H1 (cell line): ENCODE data around the gene SHC3. TPM values are rescaled to one million over a fixed set of nuclear protein-coding genes. Genes with fewer than 3 reads are reported as not detected.

Experiments
- CTCF ChIA-PET: fragments of 300-600 bp; sonication (Branson Sonifier 250); formaldehyde crosslinking; loops from one replicate; lab custom pipeline; 2021; ENCODE audit not compliant: partially characterized antibody; lab: Charles Lee
- POLR2A ChIA-PET: fragments of 300-600 bp; sonication (Branson Sonifier 250); formaldehyde crosslinking; loops from one replicate; lab custom pipeline; 2021; ENCODE audit warnings: inconsistent platforms; ENCODE audit not compliant: partially characterized antibody; lab: Charles Lee
- DNase-seq, 2 experiments: peaks; one replicate each; pipeline versions ENCODE4 v3.0.0 to v3.0.0-alpha.2; 2010 to 2022; ENCODE audit warnings: low spot score in 2 of 2, low read depth in 1 of 2, mixed read lengths in 1 of 2
- FAIRE-seq: peaks from 2 replicates; lab custom pipeline; 2011; peaks lifted over from hg19 to GRCh38; lab: Jason Lieb, UNC
- H2AFZ ChIP-seq: 2 replicates; pipeline ENCODE4 v1.8.1; 2012; ENCODE audit warnings: low read length, inconsistent platforms
- H2AK5ac ChIP-seq: 2 replicates; pipeline ENCODE4 v1.6.1; 2013; ENCODE audit warnings: low read depth, low read length
- H2BK120ac ChIP-seq: replicated peaks from 2 replicates; pipeline ENCODE3; 2013; ENCODE audit warnings: low read depth, low read length, inconsistent platforms
- H2BK12ac ChIP-seq: 2 replicates; pipeline ENCODE4 v1.6.1; 2013; ENCODE audit warnings: low read depth, low read length
- H2BK15ac ChIP-seq: 2 replicates; pipeline ENCODE4 v1.6.1; 2013; ENCODE audit warnings: low read length
- H2BK20ac ChIP-seq: 2 replicates; pipeline ENCODE4 v1.6.1; 2013; ENCODE audit warnings: low read length
- H2BK5ac ChIP-seq: 2 replicates; pipeline ENCODE4 v1.6.1; 2013; ENCODE audit warnings: low read depth, low read length
- H3K14ac ChIP-seq: 2 replicates; pipeline ENCODE4 v1.6.1; 2013; ENCODE audit warnings: inconsistent platforms; ENCODE audit not compliant: insufficient read length
- H3K18ac ChIP-seq: 2 replicates; pipeline ENCODE4 v1.6.1; 2013; ENCODE audit warnings: low read length; ENCODE audit errors: extremely low read depth
- H3K23ac ChIP-seq: 2 replicates; pipeline ENCODE4 v1.6.1; 2013; ENCODE audit warnings: inconsistent platforms; ENCODE audit not compliant: insufficient read length
- H3K23me2 ChIP-seq: 2 replicates; pipeline ENCODE4 v1.6.1; 2013; ENCODE audit warnings: low read depth, low read length
- H3K27ac ChIP-seq: 2 replicates; pipeline ENCODE4 v1.6.1; 2011; ENCODE audit warnings: low read depth, low read length, inconsistent platforms
- H3K27me3 ChIP-seq, 4 experiments: replicated peaks in 1 of 4; 1 replicate in 1 of 4; 2 replicates in 3 of 4; pipeline versions ENCODE4 v1.6.1 to v1.8.1; 2011 to 2013; ENCODE audit warnings: low read length in 3 of 4, mild to moderate bottlenecking in 3 of 4, inconsistent platforms in 2 of 4, mixed read lengths in 2 of 4, moderate library complexity in 1 of 4; ENCODE audit not compliant: control insufficient read depth in 3 of 4, insufficient read depth in 3 of 4; ENCODE audit errors: extremely low read depth in 1 of 4
- H3K36me3 ChIP-seq, 4 experiments: 2 replicates each; pipeline versions ENCODE4 v1.6.1 to v1.8.1; 2011 to 2013; ENCODE audit warnings: mild to moderate bottlenecking in 4 of 4, low read length in 3 of 4, moderate library complexity in 2 of 4, control low read depth in 1 of 4, inconsistent platforms in 1 of 4; ENCODE audit not compliant: insufficient read depth in 4 of 4, control insufficient read depth in 2 of 4
- H3K4ac ChIP-seq: replicated peaks from 2 replicates; pipeline ENCODE3; 2013; ENCODE audit warnings: low read length, low read depth, mixed read lengths, inconsistent platforms; ENCODE audit not compliant: insufficient read length
- H3K4me1 ChIP-seq, 4 experiments: replicated peaks in 1 of 4; 1 replicate in 1 of 4; 2 replicates in 3 of 4; pipeline versions ENCODE4 v1.6.1 to v1.8.1; 2011 to 2013; ENCODE audit warnings: low read length in 3 of 4, inconsistent platforms in 2 of 4, mixed read lengths in 1 of 4; ENCODE audit not compliant: insufficient read depth in 4 of 4, control insufficient read depth in 3 of 4
- H3K4me2 ChIP-seq, 2 experiments: 2 replicates each; pipeline versions ENCODE4 v1.6.1 to v1.8.1; 2011 to 2013; ENCODE audit warnings: low read depth in 2 of 2, low read length in 2 of 2, control low read depth in 1 of 2, inconsistent platforms in 1 of 2, mild to moderate bottlenecking in 1 of 2; ENCODE audit not compliant: insufficient read depth in 1 of 2
- H3K4me3 ChIP-seq, 4 experiments: fragments of 200-600, 300-600 bp in 1 of 4; sonication (generic), shearing (Covaris generic), sonication (Bioruptor Twin) in 1 of 4; 2 replicates each; pipeline versions ENCODE4 v1.5.1 to v1.8.1; 2011 to 2016; ENCODE audit warnings: low read length in 4 of 4, low read depth in 3 of 4, control low read depth in 2 of 4, inconsistent platforms in 2 of 4, mild to moderate bottlenecking in 2 of 4, mixed read lengths in 1 of 4, moderate library complexity in 1 of 4; ENCODE audit not compliant: insufficient read depth in 2 of 4; ENCODE audit errors: extremely low read depth in 1 of 4
- H3K56ac ChIP-seq: replicated peaks from 2 replicates; pipeline ENCODE3; 2013; ENCODE audit warnings: low read depth, mild to moderate bottlenecking, mixed read lengths, low read length, inconsistent platforms; ENCODE audit not compliant: insufficient read length
- H3K79me1 ChIP-seq: 2 replicates; pipeline ENCODE4 v1.6.1; 2013; ENCODE audit warnings: low read depth, low read length, control low read depth
- H3K79me2 ChIP-seq, 2 experiments: 2 replicates each; pipeline versions ENCODE4 v1.6.1 to v1.8.1; 2012 to 2013; ENCODE audit warnings: low read length in 2 of 2, mild to moderate bottlenecking in 2 of 2, inconsistent platforms in 1 of 2; ENCODE audit not compliant: insufficient read depth in 2 of 2, control insufficient read depth in 1 of 2
- H3K9ac ChIP-seq, 4 experiments: replicated peaks in 1 of 4; 1 replicate in 1 of 4; 2 replicates in 3 of 4; pipeline versions ENCODE4 v1.6.1 to v1.8.1; 2011 to 2013; ENCODE audit warnings: low read depth in 3 of 4, low read length in 3 of 4, control low read depth in 2 of 4, mild to moderate bottlenecking in 2 of 4, moderate library complexity in 2 of 4, inconsistent platforms in 1 of 4; ENCODE audit errors: extremely low read depth in 1 of 4
- H3K9me3 ChIP-seq, 2 experiments: 2 replicates each; pipeline versions ENCODE4 v1.6.1 to v1.8.1; 2012 to 2013; ENCODE audit warnings: mild to moderate bottlenecking in 2 of 2, moderate library complexity in 2 of 2, control low read depth in 1 of 2, inconsistent platforms in 1 of 2, low read depth in 1 of 2, low read length in 1 of 2, mixed read lengths in 1 of 2; ENCODE audit not compliant: insufficient read depth in 2 of 2
- H4K20me1 ChIP-seq, 2 experiments: replicated peaks in 1 of 2; 2 replicates each; pipeline versions ENCODE3 to v1.8.1; 2011 to 2013; ENCODE audit warnings: inconsistent platforms in 2 of 2, low read length in 2 of 2, mild to moderate bottlenecking in 1 of 2; ENCODE audit not compliant: insufficient read depth in 2 of 2, control insufficient read depth in 1 of 2
- H4K5ac ChIP-seq: 2 replicates; pipeline ENCODE4 v1.6.1; 2013; ENCODE audit warnings: low read length, low read depth, mixed read lengths, inconsistent platforms; ENCODE audit not compliant: insufficient read length
- H4K8ac ChIP-seq: 2 replicates; pipeline ENCODE4 v1.8.0; 2013; ENCODE audit warnings: mild to moderate bottlenecking, moderate library complexity, low read length, inconsistent platforms; ENCODE audit not compliant: insufficient read depth; ENCODE audit errors: extremely low read depth
- H4K91ac ChIP-seq: replicated peaks from 2 replicates; pipeline ENCODE3; 2013; ENCODE audit warnings: low read length, mixed read lengths, inconsistent platforms; ENCODE audit not compliant: insufficient read length
- CHD2 ChIP-seq: IDR thresholded peaks from 2 replicates; pipeline ENCODE4 v1.6.1; 2012; ENCODE audit warnings: low read length, improper control_type of control experiment
- RAD21 ChIP-seq, 2 experiments: IDR thresholded peaks in 1 of 2; conservative IDR thresholded peaks in 1 of 2; 2 replicates each; pipeline ENCODE4 v1.6.1; 2011; ENCODE audit warnings: low read depth in 2 of 2, low read length in 2 of 2, improper control_type of control experiment in 1 of 2, inconsistent platforms in 1 of 2, mild to moderate bottlenecking in 1 of 2, moderate library complexity in 1 of 2
- RNF2 ChIP-seq: fragments of 200-900, 300-1000 bp; sonication (generic); IDR thresholded peaks from 2 replicates; pipeline ENCODE4 v1.7.1; 2016; ENCODE audit warnings: borderline replicate concordance, low read depth, mild to moderate bottlenecking, antibody characterized with exemption, low read length; ENCODE audit not compliant: poor library complexity, severe bottlenecking; ENCODE audit errors: missing control alignments
- WGBS, 2 experiments: shearing (Covaris generic) in 1 of 2; methylation state at CpG; one replicate each; pipeline versions ENCODE4 v1.1.6 to v1.1.7; 2013 to 2015; ENCODE audit warnings: low lambda C conversion rate in 2 of 2, mixed read lengths in 2 of 2, inconsistent platforms in 1 of 2, low coverage in 1 of 2, missing lambda C conversion rate in 1 of 2; ENCODE audit not compliant: insufficient replicate concordance in 2 of 2, insufficient coverage in 1 of 2, insufficient read length in 1 of 2; ENCODE audit errors: extremely low coverage in 1 of 2, missing lambda C conversion rate in 1 of 2; 5-methylcytosine and 5-hydroxymethylcytosine counted together
- polyA plus RNA-seq, 7 experiments: library from polyadenylated mRNA; depleted of rRNA in 3 of 7; stranded (reverse) in 5 of 7; unstranded in 2 of 7; fragments of >200 nt in 5 of 7; fragments of 200-250 nt in 2 of 7; gene quantifications; 1 replicate in 5 of 7; 2 replicates in 1 of 7; 4 replicates in 1 of 7; pipeline versions ENCODE4 v1.2.1 to v1.2.3, GENCODE V29; 2011 to 2013; ENCODE audit warnings: missing spikeins in 2 of 7, mixed read lengths in 2 of 7
- total RNA-seq: library from RNA; stranded (reverse); fragmentation: NEBNext Ultra II Directional; extraction: Animal tissue kit (Norgen Biotek cat#: 25700); gene quantifications from 2 replicates; pipeline ENCODE4 v1.2.1, GENCODE V29; 2021
- TF ChIP-seq, protein P1 (sequence below), 3 experiments: IDR thresholded peaks; 1 replicate in 2 of 3; 2 replicates in 1 of 3; pipeline versions ENCODE4 v1.5.1 to v1.6.1; 2011; ENCODE audit warnings: low read length in 3 of 3, mild to moderate bottlenecking in 3 of 3, inconsistent platforms in 2 of 3, low read depth in 1 of 3, moderate library complexity in 1 of 3; ENCODE audit not compliant: insufficient read depth in 1 of 3; ENCODE audit errors: control extremely low read depth in 1 of 3

The SHC3 gene
- total and polyA plus RNA-seq, 2 of the 8 experiments (the other 6 are each of a cell fraction or from before 2014, with no cell fraction given), result 1.4 to 7.1 TPM

- H3K79me1 ChIP-seq, result no peaks in the 10 kb centered on the region
- no peaks in the 10 kb centered on the region for H3K23me2 ChIP-seq
- no peak overlapping the region for H3K14ac ChIP-seq
- no peak overlapping the region for H2BK20ac ChIP-seq
- H4K5ac ChIP-seq, result no peak overlapping the region
- no peak overlapping the region for H2AK5ac ChIP-seq
- no peaks in the 10 kb centered on the region for H3K27me3 ChIP-seq
- H2BK5ac ChIP-seq, result no peak overlapping the region
- H4K20me1 ChIP-seq, result no peaks in the 10 kb centered on the region
- no peak overlapping the region for H2BK15ac ChIP-seq
- H3K18ac ChIP-seq, result no peak overlapping the region
- H3K56ac ChIP-seq, result no peak overlapping the region
- no peak for FAIRE-seq
- H3K9ac ChIP-seq, result no peak overlapping the region
- H3K23ac ChIP-seq, result no peak overlapping the region
- no peak overlapping the region for H2BK120ac ChIP-seq
- H3K9me3 ChIP-seq, result no peaks in the 10 kb centered on the region
- no peak overlapping the region for H3K4me3 ChIP-seq
- DNase-seq, result no peak
- no peak overlapping the region for H2BK12ac ChIP-seq
- H4K8ac ChIP-seq, result no peak overlapping the region
- no peak overlapping the region for H3K4ac ChIP-seq
- no peak overlapping the region for H2AFZ ChIP-seq
- H4K91ac ChIP-seq, result no peak overlapping the region
- POLR2A ChIA-PET, result no interaction called here
- WGBS, 2 experiments, result 67% methylated on average over 2 of the region's 2 CpGs; no CpG with 5 or more reads in 1 of the 2 experiments
- no peaks in the 10 kb centered on the region for H3K4me1 ChIP-seq
- H3K27ac ChIP-seq, result no peak overlapping the region
- no peak overlapping the region for H3K4me2 ChIP-seq
- TF ChIP-seq RNF2, result no peak
- peak; percentile 43 to 54; a peak in 3 of 4 replicates for TF ChIP-seq RAD21 (IDR thresholded peaks at IDR 0.05 in 1 of 2, conservative IDR thresholded peaks at IDR 0.05 in 1 of 2; ENCODE audit: low read depth in 2 of 2, low read length in 2 of 2)
- TF ChIP-seq, protein P1, sequence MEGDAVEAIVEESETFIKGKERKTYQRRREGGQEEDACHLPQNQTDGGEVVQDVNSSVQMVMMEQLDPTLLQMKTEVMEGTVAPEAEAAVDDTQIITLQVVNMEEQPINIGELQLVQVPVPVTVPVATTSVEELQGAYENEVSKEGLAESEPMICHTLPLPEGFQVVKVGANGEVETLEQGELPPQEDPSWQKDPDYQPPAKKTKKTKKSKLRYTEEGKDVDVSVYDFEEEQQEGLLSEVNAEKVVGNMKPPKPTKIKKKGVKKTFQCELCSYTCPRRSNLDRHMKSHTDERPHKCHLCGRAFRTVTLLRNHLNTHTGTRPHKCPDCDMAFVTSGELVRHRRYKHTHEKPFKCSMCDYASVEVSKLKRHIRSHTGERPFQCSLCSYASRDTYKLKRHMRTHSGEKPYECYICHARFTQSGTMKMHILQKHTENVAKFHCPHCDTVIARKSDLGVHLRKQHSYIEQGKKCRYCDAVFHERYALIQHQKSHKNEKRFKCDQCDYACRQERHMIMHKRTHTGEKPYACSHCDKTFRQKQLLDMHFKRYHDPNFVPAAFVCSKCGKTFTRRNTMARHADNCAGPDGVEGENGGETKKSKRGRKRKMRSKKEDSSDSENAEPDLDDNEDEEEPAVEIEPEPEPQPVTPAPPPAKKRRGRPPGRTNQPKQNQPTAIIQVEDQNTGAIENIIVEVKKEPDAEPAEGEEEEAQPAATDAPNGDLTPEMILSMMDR (IDR thresholded peaks at IDR 0.05; ENCODE audit: control extremely low read depth in 1 of 3, insufficient read depth in 1 of 3, low read depth in 1 of 3, low read length in 3 of 3), result peak in 1 of 3 experiments; percentile 25; a peak in 2 of 4 replicates
- TF ChIP-seq CHD2, result no peak
- TF ChIP-seq, all 59 proteins: peak for 2
- Histone ChIP-seq H3K79me2 (no peaks in the 10 kb centered on the region), H3K36me3 (no peaks in the 10 kb centered on the region)
- CTCF ChIA-PET, result no interaction called here
Observed at GRCh38 chr9:89189215-89189614, 10.6 kb upstream of the SHC3 start.
